Natural killer cell (primary cell): ENCODE results near the gene CLDND2. TPM values are rescaled to one million over a fixed set of nuclear protein-coding genes. Genes with fewer than 3 reads are reported as not detected.
A peak's percentile ranks its signal among the peaks of the same experiment; 100 is the strongest.

Source experiments
- ATAC-seq, 3 donors: fragments of 150-1000 bp in 2 of 3; fragments of 200-7000 bp in 1 of 3; cut with Tn5 transposase; 1 replicate in 1 of 3; 2 replicates in 2 of 3; pipeline ENCODE4 v1.10.0; 2021; ENCODE audit warnings: mild to moderate bottlenecking in 2 of 3, moderate library complexity in 2 of 3
- DNase-seq, 2 donors: peaks; one replicate each; pipeline versions ENCODE4 v3.0.0 to v3.0.0-alpha.2; 2013 to 2021; ENCODE audit warnings: mixed read lengths in 1 of 2
- H3K27ac ChIP-seq: one replicate; pipeline ENCODE4 v1.5.1; 2013; ENCODE audit warnings: mild to moderate bottlenecking, low read length
- H3K27me3 ChIP-seq: one replicate; pipeline ENCODE4 v1.6.1; 2013; ENCODE audit warnings: low read length; ENCODE audit not compliant: control insufficient read depth, insufficient read depth
- H3K36me3 ChIP-seq: one replicate; pipeline ENCODE4 v1.6.1; 2013; ENCODE audit warnings: low read length; ENCODE audit not compliant: control insufficient read depth, insufficient read depth
- H3K4me1 ChIP-seq: one replicate; pipeline ENCODE4 v1.6.1; 2013; ENCODE audit warnings: low read length; ENCODE audit not compliant: control insufficient read depth, insufficient read depth
- H3K4me3 ChIP-seq: one replicate; pipeline ENCODE4 v1.5.1; 2013; ENCODE audit warnings: low read length
- H3K9me3 ChIP-seq: one replicate; pipeline ENCODE4 v1.6.1; 2013; ENCODE audit warnings: low read length; ENCODE audit not compliant: control insufficient read depth, insufficient read depth
- H3K27ac Mint-ChIP-seq, 2 donors: one replicate each; pipeline ENCODE4 v1.8.0; 2022; ENCODE audit warnings: mild to moderate bottlenecking in 2 of 2, mixed read lengths in 2 of 2, moderate library complexity in 1 of 2
- H3K27me3 Mint-ChIP-seq, 2 donors: one replicate each; pipeline ENCODE4 v1.8.0; 2022; ENCODE audit warnings: low read depth in 2 of 2, mixed read lengths in 2 of 2
- H3K36me3 Mint-ChIP-seq: one replicate; pipeline ENCODE4 v1.8.0; 2022; ENCODE audit warnings: mixed read lengths
- H3K4me1 Mint-ChIP-seq, 2 donors: one replicate each; pipeline ENCODE4 v1.8.0; 2022; ENCODE audit warnings: mixed read lengths in 2 of 2
- H3K4me3 Mint-ChIP-seq: one replicate; pipeline ENCODE4 v1.8.0; 2022; ENCODE audit warnings: mild to moderate bottlenecking, moderate library complexity, mixed read lengths
- H3K9me3 Mint-ChIP-seq, 2 donors: one replicate each; pipeline ENCODE4 v1.8.0; 2022; ENCODE audit warnings: mixed read lengths in 2 of 2
- WGBS: methylation state at CpG from one replicate; pipeline ENCODE4 v1.1.7; 2013; ENCODE audit warnings: missing lambda C conversion rate; ENCODE audit not compliant: insufficient coverage; 5-methylcytosine and 5-hydroxymethylcytosine counted together
- intact Hi-C: fragments of 100-400 bp; cut with micrococcal nuclease; formaldehyde crosslinking; loops from one replicate; pipeline ENCODE4 v1.14.2; 2022
- total RNA-seq, 4 donors: library from RNA; stranded (reverse); fragments of 120-200 nt in 1 of 4; gene quantifications; one replicate each; pipeline versions ENCODE4 v1.2.3 to v1.2.4, GENCODE V29; 2013 to 2022
- TF ChIP-seq, protein P1 (sequence below): fragments of 200-600 bp; IDR thresholded peaks from one replicate; pipeline ENCODE4 v1.8.0; 2022; ENCODE audit warnings: antibody characterized with exemption

CLDND2 gene
- total RNA-seq, 3 donors from 2014 or later (not counting 1 experiment from before 2014, with no cell fraction given), result 72.8 to 83.2 (median 75.3) TPM

DNA sequence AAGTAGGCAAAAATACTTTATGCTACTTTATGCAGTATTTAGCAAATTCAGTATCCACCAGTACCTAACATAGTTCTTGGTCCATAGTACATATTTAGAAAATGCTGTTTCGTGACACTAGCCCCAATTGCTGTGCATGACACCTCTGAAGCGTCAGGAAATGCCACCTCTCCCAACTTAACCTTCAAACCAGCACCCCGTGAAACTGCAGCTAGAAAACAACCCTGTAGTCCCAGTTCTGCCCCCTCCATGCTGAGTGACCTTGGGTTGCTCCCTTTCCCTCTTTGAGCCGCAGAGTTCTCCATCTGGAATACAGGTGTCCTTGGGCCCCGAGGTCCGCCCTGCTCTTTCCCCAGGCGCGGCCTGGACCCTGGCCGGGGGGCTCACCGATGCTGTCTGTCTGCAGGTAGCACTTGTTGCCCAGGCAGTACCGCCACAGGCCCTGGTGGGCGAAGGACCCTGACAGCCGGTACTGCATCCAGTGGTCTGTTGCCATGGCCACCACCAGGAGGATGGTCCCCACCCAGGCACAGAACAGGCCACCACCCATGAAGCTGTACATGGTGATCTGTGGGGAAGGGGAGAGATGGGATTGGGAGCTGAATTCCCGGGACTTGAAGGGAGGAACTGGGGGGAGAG, 18.2 kb upstream of the CLDND2 start:
- Mint-ChIP-seq H3K36me3 (no peaks in the 10 kb centered on the region), H3K27me3 (no peaks in the 10 kb centered on the region), H3K9me3 (no peaks in the 10 kb centered on the region), H3K4me1 (peaks cover 56 to 77% of the 10 kb centered on the region in 2 donors), H3K27ac (peak overlapping the region; percentile 96 to 98), H3K4me3 (peak overlapping the region; percentile 97)
- intact Hi-C loops, result loop anchor here (1.0 kb wide), 1 partner anchor 14 kb away; no protein-coding TSS in a partner anchor
- no peaks in the 10 kb centered on the region for H3K36me3 ChIP-seq
- H3K4me3 ChIP-seq, result peak overlapping the region; percentile 84
- peak; percentile 55 to 58 for DNase-seq
- H3K4me1 ChIP-seq, result peaks cover 68% of the 10 kb centered on the region
- peak; percentile 83 to 93 (median 87) for ATAC-seq
- peak overlapping the region; percentile 86 for H3K27ac ChIP-seq
- no peaks in the 10 kb centered on the region for H3K27me3 ChIP-seq
- 46% methylated on average over 14 of the region's 14 CpGs for WGBS
- TF ChIP-seq, protein P1, sequence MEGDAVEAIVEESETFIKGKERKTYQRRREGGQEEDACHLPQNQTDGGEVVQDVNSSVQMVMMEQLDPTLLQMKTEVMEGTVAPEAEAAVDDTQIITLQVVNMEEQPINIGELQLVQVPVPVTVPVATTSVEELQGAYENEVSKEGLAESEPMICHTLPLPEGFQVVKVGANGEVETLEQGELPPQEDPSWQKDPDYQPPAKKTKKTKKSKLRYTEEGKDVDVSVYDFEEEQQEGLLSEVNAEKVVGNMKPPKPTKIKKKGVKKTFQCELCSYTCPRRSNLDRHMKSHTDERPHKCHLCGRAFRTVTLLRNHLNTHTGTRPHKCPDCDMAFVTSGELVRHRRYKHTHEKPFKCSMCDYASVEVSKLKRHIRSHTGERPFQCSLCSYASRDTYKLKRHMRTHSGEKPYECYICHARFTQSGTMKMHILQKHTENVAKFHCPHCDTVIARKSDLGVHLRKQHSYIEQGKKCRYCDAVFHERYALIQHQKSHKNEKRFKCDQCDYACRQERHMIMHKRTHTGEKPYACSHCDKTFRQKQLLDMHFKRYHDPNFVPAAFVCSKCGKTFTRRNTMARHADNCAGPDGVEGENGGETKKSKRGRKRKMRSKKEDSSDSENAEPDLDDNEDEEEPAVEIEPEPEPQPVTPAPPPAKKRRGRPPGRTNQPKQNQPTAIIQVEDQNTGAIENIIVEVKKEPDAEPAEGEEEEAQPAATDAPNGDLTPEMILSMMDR, result no peak
- no peaks in the 10 kb centered on the region for H3K9me3 ChIP-seq

DNA sequence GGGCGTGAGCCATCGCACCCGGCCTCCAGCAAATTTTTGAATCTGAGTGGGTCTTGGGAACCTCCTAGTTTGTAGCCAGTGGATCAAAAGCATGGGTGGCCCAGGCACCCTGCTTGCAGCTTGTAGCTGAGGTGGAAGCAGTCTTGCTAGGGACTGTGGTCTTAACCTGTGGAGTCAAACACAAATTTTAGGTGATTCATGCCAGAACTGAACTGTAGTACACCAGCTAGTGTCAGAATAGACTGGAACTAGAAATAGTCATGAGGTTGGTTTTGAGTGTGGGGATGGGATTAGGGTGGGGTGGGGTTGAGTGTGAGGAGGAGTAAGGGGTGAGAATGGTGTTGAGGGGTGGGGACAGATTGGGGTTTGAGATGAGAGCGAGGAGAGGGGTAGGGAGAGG, 13.2 kb upstream of the CLDND2 start:
- ATAC-seq (no peak), DNase-seq (no peak)
- TF ChIP-seq, protein P1, result no peak
- H3K36me3 Mint-ChIP-seq, result no peaks in the 10 kb centered on the region
- H3K4me1 ChIP-seq, result peaks cover 47% of the 10 kb centered on the region
- H3K27ac Mint-ChIP-seq, result peak overlapping the region in 1 of 2 donors; percentile 92
- H3K4me1 Mint-ChIP-seq, result peaks cover 29 to 54% of the 10 kb centered on the region in 2 donors
- no peaks in the 10 kb centered on the region for H3K27me3 Mint-ChIP-seq
- H3K36me3 ChIP-seq, result no peaks in the 10 kb centered on the region
- intact Hi-C loops, result no loop called here
- H3K9me3 Mint-ChIP-seq, result no peaks in the 10 kb centered on the region
- H3K4me3 Mint-ChIP-seq, result no peak overlapping the region
- no peaks in the 10 kb centered on the region for H3K27me3 ChIP-seq
- WGBS, result 96% methylated on average over 4 of the region's 4 CpGs
- no peaks in the 10 kb centered on the region for H3K9me3 ChIP-seq
- H3K4me3 ChIP-seq, result no peak overlapping the region
- no peak overlapping the region for H3K27ac ChIP-seq

DNA sequence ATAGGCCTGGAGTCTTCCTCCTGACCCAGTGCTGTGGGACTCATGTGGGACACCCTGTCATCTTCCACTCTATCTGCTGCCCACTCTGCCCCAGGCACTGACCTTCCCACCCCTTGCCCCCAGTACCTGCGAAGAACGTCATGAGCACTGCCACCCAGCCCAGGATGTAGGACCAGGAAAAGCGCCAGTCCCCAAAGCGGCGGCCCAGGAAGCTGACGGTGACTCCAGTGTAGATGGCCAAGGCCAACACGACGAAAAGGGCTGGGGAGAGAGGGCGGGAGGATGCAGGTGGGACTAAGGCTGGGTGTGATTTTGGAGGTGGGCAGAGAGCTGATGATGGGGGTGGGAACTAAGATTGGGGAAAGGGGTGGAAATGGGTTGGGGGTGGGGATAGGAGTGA, 11.6 kb upstream of the CLDND2 start:
- Mint-ChIP-seq H3K36me3 (no peaks in the 10 kb centered on the region), H3K4me1 (peaks cover 33 to 60% of the 10 kb centered on the region in 2 donors), H3K4me3 (no peak overlapping the region), H3K9me3 (no peaks in the 10 kb centered on the region), H3K27me3 (no peaks in the 10 kb centered on the region), H3K27ac (peak overlapping the region; percentile 72 to 92)
- intact Hi-C loops, result no loop called here
- ATAC-seq (no peak), DNase-seq (no peak)
- WGBS, result 93% methylated on average over 9 of the region's 9 CpGs
- Histone ChIP-seq H3K4me1 (peaks cover 52% of the 10 kb centered on the region), H3K9me3 (no peaks in the 10 kb centered on the region), H3K4me3 (no peak overlapping the region), H3K27me3 (no peaks in the 10 kb centered on the region), H3K27ac (peak overlapping the region; percentile 64), H3K36me3 (no peaks in the 10 kb centered on the region)
- TF ChIP-seq, protein P1, result no peak

DNA sequence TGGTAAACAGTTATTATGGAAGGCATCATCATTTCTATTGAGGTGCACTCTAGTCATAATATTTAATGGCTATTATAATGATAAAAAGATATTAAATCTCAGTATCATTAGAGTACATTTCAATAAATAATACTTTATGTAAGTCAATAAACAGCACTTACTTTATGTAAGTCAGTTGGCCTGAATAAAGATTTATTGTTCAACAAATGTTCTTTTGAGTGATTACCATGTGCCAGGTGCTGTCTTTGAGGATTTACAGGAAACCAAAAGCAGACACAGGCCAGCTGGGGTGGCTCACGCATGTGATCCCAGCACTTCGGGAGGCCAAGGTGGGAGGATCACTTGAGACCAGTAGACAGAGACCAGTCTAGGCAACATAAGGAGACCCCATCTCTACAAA, 8.6 kb upstream of the CLDND2 start:
- intact Hi-C loops, result no loop called here
- Histone ChIP-seq H3K36me3 (no peaks in the 10 kb centered on the region), H3K4me3 (no peak overlapping the region), H3K27me3 (no peaks in the 10 kb centered on the region), H3K4me1 (peaks cover 76% of the 10 kb centered on the region), H3K27ac (no peak overlapping the region), H3K9me3 (no peaks in the 10 kb centered on the region)
- WGBS, result 73% methylated on average over 2 of the region's 2 CpGs
- ATAC-seq, result no peak
- no peaks in the 10 kb centered on the region for H3K36me3 Mint-ChIP-seq
- TF ChIP-seq, protein P1, result no peak
- no peaks in the 10 kb centered on the region for H3K9me3 Mint-ChIP-seq
- H3K4me3 Mint-ChIP-seq, result no peak overlapping the region
- H3K4me1 Mint-ChIP-seq, result peaks cover 58 to 76% of the 10 kb centered on the region in 2 donors
- no peak for DNase-seq
- peak overlapping the region in 1 of 2 donors; percentile 66 for H3K27ac Mint-ChIP-seq
- H3K27me3 Mint-ChIP-seq, result no peaks in the 10 kb centered on the region
